LHCN-M2 (cell line): ENCODE data around the gene ATP1A3. TPM values are rescaled to one million over a fixed set of nuclear protein-coding genes. Genes with fewer than 3 reads are reported as not detected.

ENCODE experiments used
- DNase-seq: peaks from one replicate; pipeline ENCODE4 v3.0.0-alpha.2; 2012; ENCODE audit warnings: low read depth
- total RNA-seq: library from RNA; depleted of rRNA; stranded (reverse); fragments of >200 nt; gene quantifications from 2 replicates; pipeline ENCODE4 v1.2.3, GENCODE V29; 2014; rRNA removed

The ATP1A3 gene
- total RNA-seq, 1 experiment from 2014 or later, result 0.40 TPM

DNA sequence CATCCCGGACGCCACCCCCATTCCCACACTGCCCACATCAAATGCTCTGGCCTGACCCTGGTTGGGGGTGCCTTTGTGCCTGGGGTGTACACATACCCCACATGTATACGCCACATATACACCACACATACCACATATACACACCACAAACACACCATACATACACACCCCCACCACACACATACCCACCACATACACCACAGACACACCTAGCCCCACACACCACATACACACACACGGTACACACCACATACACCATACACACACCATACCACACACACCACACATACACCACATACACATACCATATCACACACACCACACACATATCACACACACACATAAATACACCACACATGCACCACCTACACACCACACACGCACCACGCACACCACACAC, 75.9 kb downstream of the ATP1A3 start:
- no peak for DNase-seq

DNA sequence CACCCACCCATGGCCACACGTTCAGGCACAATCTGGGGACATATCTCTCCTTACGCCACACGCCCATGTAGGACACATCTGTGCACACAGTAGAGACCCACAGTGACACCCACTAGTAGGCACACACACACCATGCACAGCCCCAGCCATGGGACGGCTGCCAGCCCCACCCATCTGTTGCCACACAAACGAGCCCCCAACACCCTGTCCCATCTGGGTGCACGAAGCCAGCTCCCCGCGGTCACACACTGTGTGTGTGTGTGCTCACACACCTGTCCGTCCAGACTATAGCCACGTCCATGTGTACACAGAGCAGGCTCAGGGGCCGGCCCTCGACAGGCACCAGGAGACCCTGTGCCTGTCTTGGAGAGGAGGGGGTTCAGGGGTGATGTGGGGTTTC, 76.4 kb downstream of the ATP1A3 start:
- DNase-seq, result no peak

Other genes starting within 250 kb of the ATP1A3 start
- not detected in 2 replicates for gene CEACAM6, start 238.7 kb downstream of the ATP1A3 start, total RNA-seq
- not detected in 2 replicates for gene CEACAM3, start 197.6 kb downstream of the ATP1A3 start, total RNA-seq
- not detected in 2 replicates for gene LYPD4, start 149.5 kb downstream of the ATP1A3 start, total RNA-seq
- not detected in 2 replicates for gene DMRTC2, start 149.2 kb downstream of the ATP1A3 start, total RNA-seq
- gene RPS19, start 134.0 kb downstream of the ATP1A3 start, total RNA-seq, result 610 and 611 TPM in 2 replicates
- 0.23 and 0.64 TPM in 2 replicates for gene CD79A, start 117.0 kb downstream of the ATP1A3 start, total RNA-seq
- 58.2 and 68.2 TPM in 2 replicates for gene ARHGEF1, start 111.0 kb downstream of the ATP1A3 start, total RNA-seq
- not detected in 2 replicates for gene ERFL, start 65.8 kb downstream of the ATP1A3 start, total RNA-seq
- gene RABAC1, start 34.9 kb downstream of the ATP1A3 start, total RNA-seq, result 174 and 241 TPM in 2 replicates
- 0.06 TPM in 2 replicates for gene GRIK5, start 76.0 kb upstream of the ATP1A3 start, total RNA-seq
- gene ZNF574, start 81.9 kb upstream of the ATP1A3 start, total RNA-seq, result 23.3 and 26.2 TPM in 2 replicates
- gene POU2F2, start 138.2 kb upstream of the ATP1A3 start, total RNA-seq, result 0.06 TPM in 1 of 2 replicates, not detected in the other
- 26.2 and 27.2 TPM in 2 replicates for gene DEDD2, start 223.4 kb upstream of the ATP1A3 start, total RNA-seq
- gene ZNF526, start 226.1 kb upstream of the ATP1A3 start, total RNA-seq, result 7.2 and 7.8 TPM in 2 replicates
- 32.5 and 33.7 TPM in 2 replicates for gene GSK3A, start 248.4 kb upstream of the ATP1A3 start, total RNA-seq